DND-41 (cell line): ENCODE results near the gene DIAPH2.

Experiments
- ATAC-seq: fragments of 200-7000 bp; cut with Tn5 transposase; 3 replicates; pipeline ENCODE4 v1.9.1; 2021; ENCODE audit warnings: low read depth; ENCODE audit not compliant: insufficient read depth
- DNase-seq: peaks from one replicate; pipeline ENCODE4 v3.0.0-alpha.2; 2020
- H2AFZ ChIP-seq: 2 replicates; pipeline ENCODE4 v1.6.0; 2012; ENCODE audit warnings: low read depth, low read length
- H3K27ac ChIP-seq: 2 replicates; pipeline ENCODE4 v1.5.1; 2012; ENCODE audit warnings: low read length, inconsistent platforms
- H3K27me3 ChIP-seq: fragments of 200-600 bp; sonication (generic); 2 replicates; pipeline ENCODE4 v1.6.0; 2012; ENCODE audit warnings: low read length, mild to moderate bottlenecking, inconsistent platforms; ENCODE audit not compliant: insufficient read depth, poor library complexity
- H3K36me3 ChIP-seq: 2 replicates; pipeline ENCODE4 v1.5.1; 2012; ENCODE audit warnings: low read length, inconsistent platforms; ENCODE audit not compliant: insufficient read depth
- H3K4me1 ChIP-seq: 2 replicates; pipeline ENCODE4 v1.5.1; 2012; ENCODE audit warnings: mild to moderate bottlenecking, low read length; ENCODE audit not compliant: insufficient read depth
- H3K4me2 ChIP-seq: 2 replicates; pipeline ENCODE4 v1.6.0; 2012; ENCODE audit warnings: mild to moderate bottlenecking, moderate library complexity, low read length, inconsistent platforms; ENCODE audit not compliant: insufficient read depth
- H3K4me3 ChIP-seq, 2 experiments: fragments of 200-600 bp in 1 of 2; shearing (Covaris generic) in 1 of 2; 2 replicates each; pipeline ENCODE4 v1.5.1; 2012 to 2016; ENCODE audit warnings: inconsistent platforms in 2 of 2, low read length in 2 of 2, mild to moderate bottlenecking in 2 of 2, low read depth in 1 of 2, moderate library complexity in 1 of 2
- H3K79me2 ChIP-seq: 2 replicates; pipeline ENCODE4 v1.6.0; 2012; ENCODE audit warnings: low read length, inconsistent platforms; ENCODE audit not compliant: insufficient read depth
- H3K9ac ChIP-seq: 2 replicates; pipeline ENCODE4 v1.6.0; 2012; ENCODE audit warnings: low read depth, mild to moderate bottlenecking, inconsistent platforms, low read length, moderate library complexity
- H3K9me3 ChIP-seq: 2 replicates; pipeline ENCODE4 v1.5.1; 2012; ENCODE audit warnings: low read length, moderate library complexity, mild to moderate bottlenecking, inconsistent platforms; ENCODE audit not compliant: insufficient read depth, severe bottlenecking
- H4K20me1 ChIP-seq: 2 replicates; pipeline ENCODE4 v1.6.0; 2012; ENCODE audit warnings: low read length; ENCODE audit not compliant: insufficient read depth
- CTCF ChIP-seq: IDR thresholded peaks from 2 replicates; pipeline ENCODE4 v1.5.1; 2012; ENCODE audit warnings: borderline replicate concordance, low read length, moderate library complexity, mild to moderate bottlenecking; ENCODE audit not compliant: poor library complexity, severe bottlenecking; ENCODE audit errors: extremely low read depth
- EZH2 ChIP-seq: IDR thresholded peaks from 3 replicates; pipeline ENCODE4 v1.6.1; 2012; ENCODE audit warnings: borderline replicate concordance, low read depth, mild to moderate bottlenecking, moderate library complexity, low read length, inconsistent platforms; ENCODE audit not compliant: severe bottlenecking

The DIAPH2 gene

GRCh38 chrX:97372001-97372766 lies 687.5 kb downstream of the DIAPH2 start:
- no peak overlapping the region for H3K27ac ChIP-seq
- DNase-seq (no peak), ATAC-seq (no peak)
- H3K4me1 ChIP-seq, result no peaks in the 10 kb centered on the region
- no peak overlapping the region for H2AFZ ChIP-seq
- no peaks in the 10 kb centered on the region for H3K79me2 ChIP-seq
- no peaks in the 10 kb centered on the region for H3K36me3 ChIP-seq
- H3K9me3 ChIP-seq, result no peaks in the 10 kb centered on the region
- H3K9ac ChIP-seq, result no peak overlapping the region
- TF ChIP-seq CTCF, result no peak
- TF ChIP-seq EZH2, result no peak
- no peaks in the 10 kb centered on the region for H3K27me3 ChIP-seq
- H4K20me1 ChIP-seq, result no peaks in the 10 kb centered on the region
- H3K4me2 ChIP-seq, result no peak overlapping the region
- no peak overlapping the region for H3K4me3 ChIP-seq

GRCh38 chrX:97374266-97374665 lies 689.6 kb downstream of the DIAPH2 start:
- Histone ChIP-seq H3K36me3 (no peaks in the 10 kb centered on the region), H3K9ac (no peak overlapping the region), H3K4me1 (no peaks in the 10 kb centered on the region), H3K27ac (no peak overlapping the region), H3K4me3 (no peak overlapping the region), H2AFZ (no peak overlapping the region), H3K9me3 (no peaks in the 10 kb centered on the region), H3K79me2 (no peaks in the 10 kb centered on the region), H4K20me1 (no peaks in the 10 kb centered on the region), H3K27me3 (no peaks in the 10 kb centered on the region), H3K4me2 (no peak overlapping the region)
- TF ChIP-seq CTCF (no peak), EZH2 (no peak)
- DNase-seq (no peak), ATAC-seq (no peak)

- no peak for DNase-seq
- H3K27me3 ChIP-seq, result no peaks in the 10 kb centered on the region
Observed at GRCh38 chrX:97380200-97380599, 695.6 kb downstream of the DIAPH2 start.

More at GRCh38 chrX:97380200-97380599, 695.6 kb downstream of the DIAPH2 start:
- H3K27ac ChIP-seq, result no peak overlapping the region
- no peak for ATAC-seq
- H3K9ac ChIP-seq, result no peak overlapping the region
- no peaks in the 10 kb centered on the region for H4K20me1 ChIP-seq
- TF ChIP-seq CTCF (no peak), EZH2 (no peak)
- no peaks in the 10 kb centered on the region for H3K9me3 ChIP-seq
- no peaks in the 10 kb centered on the region for H3K4me1 ChIP-seq
- H3K79me2 ChIP-seq, result no peaks in the 10 kb centered on the region
- H3K4me2 ChIP-seq, result no peak overlapping the region
- H3K36me3 ChIP-seq, result no peaks in the 10 kb centered on the region
- H3K4me3 ChIP-seq, result no peak overlapping the region
- no peak overlapping the region for H2AFZ ChIP-seq
